Panc1 (cell line): ENCODE results near the gene LEMD2. TPM values are rescaled to one million over a fixed set of nuclear protein-coding genes. Genes with fewer than 3 reads are reported as not detected.

Experiments
- ATAC-seq: fragments of 200-7000 bp; cut with Tn5 transposase; 2 replicates; pipeline ENCODE4 v1.9.1; 2020; ENCODE audit warnings: mild to moderate bottlenecking, moderate library complexity
- BruUV-seq: library from RNA; stranded (reverse); fragments of 400-500 nt; replicated peaks from 2 replicates; lab custom pipeline; 2021; lab: Mats Ljungman, UMichigan
- CTCF ChIA-PET: fragments of 300-600 bp; sonication (Branson Sonifier 250); formaldehyde crosslinking; loops from one replicate; lab custom pipeline; 2022; ENCODE audit warnings: antibody characterized with exemption; lab: Charles Lee
- POLR2A ChIA-PET: fragments of 300-600 bp; sonication (Branson Sonifier 250); formaldehyde crosslinking; loops from one replicate; lab custom pipeline; 2022; ENCODE audit warnings: antibody characterized with exemption; lab: Charles Lee
- DNase-seq: peaks from one replicate; pipeline ENCODE4 v3.0.0-alpha.2; 2010; ENCODE audit warnings: low read depth, low spot score
- H3K27ac ChIP-seq: 2 replicates; pipeline ENCODE4 v1.5.1; 2011; ENCODE audit warnings: mild to moderate bottlenecking, low read length, inconsistent platforms
- H3K27me3 ChIP-seq: fragments of 200-500 bp; sonication (Bioruptor generic); 2 replicates; pipeline ENCODE4 v1.6.0; 2014; ENCODE audit warnings: low read length, inconsistent platforms; ENCODE audit not compliant: control insufficient read depth, insufficient read depth
- H3K36me3 ChIP-seq: fragments of 200-500 bp; sonication (Bioruptor generic); 2 replicates; pipeline ENCODE4 v1.5.1; 2014; ENCODE audit warnings: inconsistent platforms, mild to moderate bottlenecking, low read length, moderate library complexity; ENCODE audit not compliant: control insufficient read depth, insufficient read depth
- H3K4me1 ChIP-seq: 2 replicates; pipeline ENCODE4 v1.5.1; 2011; ENCODE audit warnings: inconsistent platforms, mild to moderate bottlenecking, low read length, moderate library complexity; ENCODE audit not compliant: control insufficient read depth, insufficient read depth
- H3K4me3 ChIP-seq, 2 experiments: 2 replicates each; pipeline ENCODE4 v1.5.1; 2011 to 2012; ENCODE audit warnings: low read depth in 2 of 2, low read length in 2 of 2, mild to moderate bottlenecking in 2 of 2, inconsistent platforms in 1 of 2, moderate library complexity in 1 of 2
- H3K9me3 ChIP-seq: fragments of 200-500 bp; sonication (Bioruptor generic); 2 replicates; pipeline ENCODE4 v1.5.1; 2014; ENCODE audit warnings: low read depth, mild to moderate bottlenecking, inconsistent platforms, low read length, moderate library complexity; ENCODE audit not compliant: control insufficient read depth, insufficient read depth
- POLR2AphosphoS5 ChIP-seq: IDR thresholded peaks from 2 replicates; pipeline ENCODE4 v1.6.1; 2012; ENCODE audit warnings: mild to moderate bottlenecking, low read depth, low read length, moderate library complexity
- SIN3A ChIP-seq: IDR thresholded peaks from 2 replicates; pipeline ENCODE4 v1.6.1; 2012; ENCODE audit warnings: low read depth, mild to moderate bottlenecking, low read length, moderate library complexity, borderline replicate concordance; ENCODE audit not compliant: insufficient read depth
- TCF7L2 ChIP-seq: IDR thresholded peaks from 2 replicates; pipeline ENCODE4 v1.6.1; 2011; ENCODE audit warnings: mild to moderate bottlenecking, low read depth, low read length, inconsistent platforms
- in situ Hi-C: cut with HindIII; loops from 2 replicates; pipeline ENCODE4 v1.10.0; 2016; ENCODE audit warnings: low sequenced_read_pairs, low pct_unique_long_range_greater_than_20kb
- intact Hi-C: fragments of 100-400 bp; cut with micrococcal nuclease; formaldehyde crosslinking; loops from one replicate; pipeline ENCODE4 v1.10.0; 2022; ENCODE audit not compliant: unreplicated experiment
- total RNA-seq: library from RNA; stranded (reverse); gene quantifications from one replicate; pipeline ENCODE4 v1.2.1, GENCODE V29; 2021; ENCODE audit not compliant: unreplicated experiment
- TF ChIP-seq, protein P1 (sequence below), 2 experiments: IDR thresholded peaks; 2 replicates each; pipeline ENCODE4 v1.6.1; 2011 to 2012; ENCODE audit warnings: low read depth in 2 of 2, control low read depth in 1 of 2, low read length in 1 of 2, mild to moderate bottlenecking in 1 of 2, moderate library complexity in 1 of 2; ENCODE audit not compliant: insufficient read depth in 1 of 2
- TF ChIP-seq, protein P2 (sequence below): fragments of 450-650 bp; IDR thresholded peaks from 2 replicates; pipeline ENCODE4 v1.5.1; 2017; ENCODE audit warnings: mild to moderate bottlenecking

Gene LEMD2
- total RNA-seq, 1 experiment from 2014 or later: 89.8 TPM

DNA sequence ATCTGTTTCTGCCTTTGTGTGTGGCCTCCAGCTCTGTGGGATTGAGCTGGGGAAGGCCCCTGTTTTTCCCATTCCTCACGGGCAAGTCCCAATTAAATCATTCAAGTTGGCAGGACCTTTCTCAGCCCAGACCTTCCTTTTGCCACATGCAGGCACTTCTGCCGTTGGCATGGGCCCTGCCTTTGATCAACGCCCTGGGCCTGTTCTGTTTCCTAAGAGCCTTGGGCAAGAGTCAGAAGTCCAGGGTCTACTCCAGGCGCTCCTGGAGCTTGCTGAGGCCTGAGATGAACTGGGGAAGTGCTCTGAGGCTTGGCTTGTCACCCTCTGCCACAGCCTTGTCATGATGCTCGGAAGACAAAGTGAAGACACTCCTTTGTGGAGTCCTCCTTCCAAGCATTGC, 49.4 kb downstream of the LEMD2 start:
- in situ Hi-C loops (no loop called here), intact Hi-C loops (no loop called here)
- ChIA-PET POLR2A (no interaction called here), CTCF (no interaction called here)
- BruUV-seq: no TSS peak
- Histone ChIP-seq H3K27me3 (no peaks in the 10 kb centered on the region), H3K36me3 (no peaks in the 10 kb centered on the region), H3K9me3 (no peaks in the 10 kb centered on the region), H3K4me1 (no peaks in the 10 kb centered on the region), H3K4me3 (no peak overlapping the region), H3K27ac (no peak overlapping the region)
- ATAC-seq: no peak
- TF ChIP-seq TCF7L2: no peak
- TF ChIP-seq POLR2AphosphoS5: no peak
- no peak for TF ChIP-seq SIN3A
- TF ChIP-seq, protein P1, sequence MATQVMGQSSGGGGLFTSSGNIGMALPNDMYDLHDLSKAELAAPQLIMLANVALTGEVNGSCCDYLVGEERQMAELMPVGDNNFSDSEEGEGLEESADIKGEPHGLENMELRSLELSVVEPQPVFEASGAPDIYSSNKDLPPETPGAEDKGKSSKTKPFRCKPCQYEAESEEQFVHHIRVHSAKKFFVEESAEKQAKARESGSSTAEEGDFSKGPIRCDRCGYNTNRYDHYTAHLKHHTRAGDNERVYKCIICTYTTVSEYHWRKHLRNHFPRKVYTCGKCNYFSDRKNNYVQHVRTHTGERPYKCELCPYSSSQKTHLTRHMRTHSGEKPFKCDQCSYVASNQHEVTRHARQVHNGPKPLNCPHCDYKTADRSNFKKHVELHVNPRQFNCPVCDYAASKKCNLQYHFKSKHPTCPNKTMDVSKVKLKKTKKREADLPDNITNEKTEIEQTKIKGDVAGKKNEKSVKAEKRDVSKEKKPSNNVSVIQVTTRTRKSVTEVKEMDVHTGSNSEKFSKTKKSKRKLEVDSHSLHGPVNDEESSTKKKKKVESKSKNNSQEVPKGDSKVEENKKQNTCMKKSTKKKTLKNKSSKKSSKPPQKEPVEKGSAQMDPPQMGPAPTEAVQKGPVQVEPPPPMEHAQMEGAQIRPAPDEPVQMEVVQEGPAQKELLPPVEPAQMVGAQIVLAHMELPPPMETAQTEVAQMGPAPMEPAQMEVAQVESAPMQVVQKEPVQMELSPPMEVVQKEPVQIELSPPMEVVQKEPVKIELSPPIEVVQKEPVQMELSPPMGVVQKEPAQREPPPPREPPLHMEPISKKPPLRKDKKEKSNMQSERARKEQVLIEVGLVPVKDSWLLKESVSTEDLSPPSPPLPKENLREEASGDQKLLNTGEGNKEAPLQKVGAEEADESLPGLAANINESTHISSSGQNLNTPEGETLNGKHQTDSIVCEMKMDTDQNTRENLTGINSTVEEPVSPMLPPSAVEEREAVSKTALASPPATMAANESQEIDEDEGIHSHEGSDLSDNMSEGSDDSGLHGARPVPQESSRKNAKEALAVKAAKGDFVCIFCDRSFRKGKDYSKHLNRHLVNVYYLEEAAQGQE (IDR thresholded peaks at IDR 0.05; ENCODE audit: insufficient read depth in 1 of 2, low read depth in 2 of 2, low read length in 1 of 2): no peak
- TF ChIP-seq, protein P2, sequence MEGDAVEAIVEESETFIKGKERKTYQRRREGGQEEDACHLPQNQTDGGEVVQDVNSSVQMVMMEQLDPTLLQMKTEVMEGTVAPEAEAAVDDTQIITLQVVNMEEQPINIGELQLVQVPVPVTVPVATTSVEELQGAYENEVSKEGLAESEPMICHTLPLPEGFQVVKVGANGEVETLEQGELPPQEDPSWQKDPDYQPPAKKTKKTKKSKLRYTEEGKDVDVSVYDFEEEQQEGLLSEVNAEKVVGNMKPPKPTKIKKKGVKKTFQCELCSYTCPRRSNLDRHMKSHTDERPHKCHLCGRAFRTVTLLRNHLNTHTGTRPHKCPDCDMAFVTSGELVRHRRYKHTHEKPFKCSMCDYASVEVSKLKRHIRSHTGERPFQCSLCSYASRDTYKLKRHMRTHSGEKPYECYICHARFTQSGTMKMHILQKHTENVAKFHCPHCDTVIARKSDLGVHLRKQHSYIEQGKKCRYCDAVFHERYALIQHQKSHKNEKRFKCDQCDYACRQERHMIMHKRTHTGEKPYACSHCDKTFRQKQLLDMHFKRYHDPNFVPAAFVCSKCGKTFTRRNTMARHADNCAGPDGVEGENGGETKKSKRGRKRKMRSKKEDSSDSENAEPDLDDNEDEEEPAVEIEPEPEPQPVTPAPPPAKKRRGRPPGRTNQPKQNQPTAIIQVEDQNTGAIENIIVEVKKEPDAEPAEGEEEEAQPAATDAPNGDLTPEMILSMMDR: no peak
- no peak for DNase-seq

DNA sequence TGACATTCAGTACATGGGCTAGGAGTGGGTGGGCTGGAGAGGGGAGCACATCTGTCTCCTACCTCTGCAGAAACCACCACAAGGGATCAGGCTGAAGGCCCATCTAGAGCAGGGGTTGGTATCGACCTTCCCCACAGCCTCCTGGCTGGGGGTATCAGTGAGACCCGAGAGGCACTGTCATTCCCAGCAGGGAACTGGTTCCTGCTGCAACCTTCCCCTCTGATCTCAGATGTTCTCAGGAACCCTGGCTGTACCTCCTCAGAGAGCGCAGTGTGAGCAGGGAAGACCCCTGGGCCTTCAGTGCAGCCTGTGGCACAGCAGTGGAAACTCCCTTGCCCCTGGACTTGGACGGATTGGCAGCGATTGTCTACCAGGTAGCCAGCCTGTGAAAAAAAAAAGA, 50.1 kb downstream of the LEMD2 start:
- in situ Hi-C loops: no loop called here
- no TSS peak for BruUV-seq
- DNase-seq: no peak
- Histone ChIP-seq H3K27ac (no peak overlapping the region), H3K9me3 (no peaks in the 10 kb centered on the region), H3K27me3 (no peaks in the 10 kb centered on the region), H3K4me3 (no peak overlapping the region), H3K4me1 (no peaks in the 10 kb centered on the region), H3K36me3 (no peaks in the 10 kb centered on the region)
- TF ChIP-seq, protein P2: no peak
- no peak for TF ChIP-seq TCF7L2
- intact Hi-C loops: no loop called here
- ChIA-PET CTCF (interaction anchor here (0.6 to 0.8 kb wide), 2 partner anchors 28 to 315 kb away, joined by 6 to 10 read pairs; partner anchors contain the start of gene UQCC2), POLR2A (no interaction called here)
- ATAC-seq: no peak
